Measurements from ENCODE around the gene GPATCH8.

GRCh38 chr17:44451016-44451627, 52.1 kb downstream of the GPATCH8 start:
- TF ChIP-seq CTCF (conservative IDR thresholded peaks at IDR 0.05; ENCODE audit: low read depth, low read length) (no peak), EZH2 (IDR thresholded peaks at IDR 0.05; ENCODE audit: borderline replicate concordance, low read depth, low read length, poor library complexity, severe bottlenecking) (no peak)
